ENCODE data around the gene TIMP1. TPM values are rescaled to one million over a fixed set of nuclear protein-coding genes. Genes with fewer than 3 reads are reported as not detected.

TIMP1 gene
- total RNA-seq, 1 donor from 2014 or later: 118 TPM

DNA sequence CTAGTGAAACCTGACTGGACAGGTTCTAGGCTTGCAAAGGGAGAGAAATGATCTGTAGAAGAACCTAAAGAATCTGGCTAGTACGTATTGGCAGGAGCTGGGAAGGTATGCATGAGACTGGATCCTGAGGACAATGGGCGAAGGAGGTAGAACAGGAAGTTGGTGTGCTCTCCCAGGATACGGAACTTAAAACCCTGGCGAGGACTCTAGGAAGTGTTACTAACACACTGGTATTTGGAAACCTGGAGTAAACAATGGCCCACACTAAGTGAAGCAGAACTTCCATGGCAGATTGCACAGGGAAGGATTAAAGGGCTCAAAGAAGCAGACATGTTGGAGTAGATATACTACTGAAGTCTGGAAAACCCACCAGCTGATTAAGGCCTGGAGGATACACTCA lies 28.3 kb downstream of the TIMP1 start:
- Histone ChIP-seq H3K4me3 (ENCODE audit: low read depth, low read length) (no peak overlapping the region), H3K27me3 (ENCODE audit: control insufficient read depth, insufficient read depth, low read length) (no peaks in the 10 kb centered on the region), H3K36me3 (ENCODE audit: control insufficient read depth, insufficient read depth, low read length) (no peaks in the 10 kb centered on the region)
- DNase-seq (ENCODE audit: low read depth): no peak
- TF ChIP-seq, protein P1, sequence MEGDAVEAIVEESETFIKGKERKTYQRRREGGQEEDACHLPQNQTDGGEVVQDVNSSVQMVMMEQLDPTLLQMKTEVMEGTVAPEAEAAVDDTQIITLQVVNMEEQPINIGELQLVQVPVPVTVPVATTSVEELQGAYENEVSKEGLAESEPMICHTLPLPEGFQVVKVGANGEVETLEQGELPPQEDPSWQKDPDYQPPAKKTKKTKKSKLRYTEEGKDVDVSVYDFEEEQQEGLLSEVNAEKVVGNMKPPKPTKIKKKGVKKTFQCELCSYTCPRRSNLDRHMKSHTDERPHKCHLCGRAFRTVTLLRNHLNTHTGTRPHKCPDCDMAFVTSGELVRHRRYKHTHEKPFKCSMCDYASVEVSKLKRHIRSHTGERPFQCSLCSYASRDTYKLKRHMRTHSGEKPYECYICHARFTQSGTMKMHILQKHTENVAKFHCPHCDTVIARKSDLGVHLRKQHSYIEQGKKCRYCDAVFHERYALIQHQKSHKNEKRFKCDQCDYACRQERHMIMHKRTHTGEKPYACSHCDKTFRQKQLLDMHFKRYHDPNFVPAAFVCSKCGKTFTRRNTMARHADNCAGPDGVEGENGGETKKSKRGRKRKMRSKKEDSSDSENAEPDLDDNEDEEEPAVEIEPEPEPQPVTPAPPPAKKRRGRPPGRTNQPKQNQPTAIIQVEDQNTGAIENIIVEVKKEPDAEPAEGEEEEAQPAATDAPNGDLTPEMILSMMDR (IDR thresholded peaks at IDR 0.05; ENCODE audit: insufficient read depth, low read length, poor library complexity, severe bottlenecking): no peak

DNA sequence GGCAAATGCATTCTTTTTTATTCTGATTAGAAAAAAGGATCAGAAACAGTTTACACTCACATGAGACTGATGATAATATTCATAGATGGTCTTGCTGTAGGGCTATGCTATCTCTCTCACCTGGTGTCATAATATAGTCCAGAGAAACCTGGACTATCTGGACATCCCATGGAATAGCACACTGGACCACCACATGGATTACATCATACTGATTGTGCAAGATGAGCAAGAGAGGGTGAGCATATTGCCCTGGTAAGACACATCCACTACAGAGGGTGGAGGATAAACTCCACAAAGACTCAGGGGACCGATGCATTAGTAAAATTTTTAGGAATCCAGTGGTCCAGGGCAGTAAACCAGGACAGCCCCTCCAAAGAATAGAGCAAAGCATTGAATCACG lies 29.3 kb downstream of the TIMP1 start:
- TF ChIP-seq, protein P1 (IDR thresholded peaks at IDR 0.05; ENCODE audit: insufficient read depth, low read length, poor library complexity, severe bottlenecking): no peak
- DNase-seq (ENCODE audit: low read depth): no peak

DNA sequence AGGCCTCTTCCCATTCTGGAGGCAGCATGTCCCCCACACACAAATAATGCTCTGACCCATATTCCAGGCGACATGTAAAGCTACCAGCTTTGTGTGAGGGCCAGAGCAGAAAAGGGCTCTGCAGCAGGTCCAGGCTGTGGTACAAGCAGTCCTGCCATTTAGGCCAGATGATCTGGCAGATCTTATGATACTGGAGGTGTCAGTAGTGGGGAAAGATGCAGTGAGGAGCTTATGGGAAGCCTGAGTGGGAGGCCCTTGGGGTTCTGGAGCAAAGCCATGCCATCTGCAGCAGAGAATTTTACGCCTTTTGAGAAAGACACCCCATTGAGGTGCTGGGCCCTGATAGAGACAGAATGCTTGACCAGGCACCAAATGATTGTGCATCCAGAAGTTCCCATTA lies 29.7 kb downstream of the TIMP1 start:
- TF ChIP-seq, protein P1 (IDR thresholded peaks at IDR 0.05; ENCODE audit: insufficient read depth, low read length, poor library complexity, severe bottlenecking): no peak
- H3K4me3 ChIP-seq (ENCODE audit: low read depth, low read length): no peak overlapping the region
- no peaks in the 10 kb centered on the region for H3K36me3 ChIP-seq (ENCODE audit: control insufficient read depth, insufficient read depth, low read length)
- no peak for DNase-seq (ENCODE audit: low read depth)
- no peaks in the 10 kb centered on the region for H3K27me3 ChIP-seq (ENCODE audit: control insufficient read depth, insufficient read depth, low read length)

More for the DNA sequence above, 29.3 kb downstream of the TIMP1 start:
- Histone ChIP-seq H3K36me3 (ENCODE audit: control insufficient read depth, insufficient read depth, low read length) (no peaks in the 10 kb centered on the region), H3K27me3 (ENCODE audit: control insufficient read depth, insufficient read depth, low read length) (no peaks in the 10 kb centered on the region), H3K4me3 (ENCODE audit: low read depth, low read length) (no peak overlapping the region)

DNA sequence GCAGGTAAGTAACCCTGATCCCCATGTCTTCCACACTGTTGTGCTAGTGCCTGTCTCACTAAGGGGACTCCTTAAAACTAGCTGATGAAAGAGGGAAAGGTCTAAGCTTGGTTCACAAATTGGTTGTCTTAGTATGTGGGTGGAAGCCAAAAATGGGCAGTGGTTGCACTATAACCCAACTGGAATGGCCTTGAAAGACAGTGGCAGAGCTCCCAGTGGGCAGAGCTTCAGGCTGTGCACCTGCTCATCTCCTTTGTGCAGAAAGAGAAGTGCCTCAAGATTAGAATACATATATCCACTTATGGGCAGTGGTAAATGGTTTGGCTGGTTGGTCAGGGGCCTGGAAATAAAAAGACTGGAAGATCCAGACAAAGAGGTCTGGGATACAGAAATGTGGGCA lies 30.2 kb downstream of the TIMP1 start:
- TF ChIP-seq, protein P1 (IDR thresholded peaks at IDR 0.05; ENCODE audit: insufficient read depth, low read length, poor library complexity, severe bottlenecking): no peak
- no peaks in the 10 kb centered on the region for H3K36me3 ChIP-seq (ENCODE audit: control insufficient read depth, insufficient read depth, low read length)

DNA sequence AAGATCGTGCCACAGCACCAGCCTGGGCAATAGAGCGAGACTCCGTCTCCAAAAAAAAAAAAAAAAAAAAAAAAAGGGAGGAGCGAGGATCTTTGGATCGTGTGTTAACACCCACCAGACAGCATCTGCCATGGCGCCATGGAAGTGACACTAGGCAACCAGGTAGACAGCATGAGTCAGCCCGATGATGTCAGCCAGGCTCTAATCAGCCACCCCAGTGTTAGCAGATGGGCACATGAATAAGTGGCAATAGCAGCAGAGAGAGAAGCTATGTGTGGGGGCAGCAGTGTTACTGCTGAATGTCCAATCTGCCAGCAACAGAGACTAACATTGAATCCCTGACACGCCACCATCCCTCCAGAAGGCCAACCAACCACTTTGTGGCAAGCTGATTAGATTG lies 30.8 kb downstream of the TIMP1 start:
- Histone ChIP-seq H3K27me3 (ENCODE audit: control insufficient read depth, insufficient read depth, low read length) (no peaks in the 10 kb centered on the region), H3K4me3 (ENCODE audit: low read depth, low read length) (no peak overlapping the region), H3K36me3 (ENCODE audit: control insufficient read depth, insufficient read depth, low read length) (no peaks in the 10 kb centered on the region)
- DNase-seq (ENCODE audit: low read depth): no peak
- TF ChIP-seq, protein P1 (IDR thresholded peaks at IDR 0.05; ENCODE audit: insufficient read depth, low read length, poor library complexity, severe bottlenecking): no peak

More for the DNA sequence above, 30.2 kb downstream of the TIMP1 start:
- Histone ChIP-seq H3K4me3 (ENCODE audit: low read depth, low read length) (no peak overlapping the region), H3K27me3 (ENCODE audit: control insufficient read depth, insufficient read depth, low read length) (no peaks in the 10 kb centered on the region)
- no peak for DNase-seq (ENCODE audit: low read depth)

DNA sequence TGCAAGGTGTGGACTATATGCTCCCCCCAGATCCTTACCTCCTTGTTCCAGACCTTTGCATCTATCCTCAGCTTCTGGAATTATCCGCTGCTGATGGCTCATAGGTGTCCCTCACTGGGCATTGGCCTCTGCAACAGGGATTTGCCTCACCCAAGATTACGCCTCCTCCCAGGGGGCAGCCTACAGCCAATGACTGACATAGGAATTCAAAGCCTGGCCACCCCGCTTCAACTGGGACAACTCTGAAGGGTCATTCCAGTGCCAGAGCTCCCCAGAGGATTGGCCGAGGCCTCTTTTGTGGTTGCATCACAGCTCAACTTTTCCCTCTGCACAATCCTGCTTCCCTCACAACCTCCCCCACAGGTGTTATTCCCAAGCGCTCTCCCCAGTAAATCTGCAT lies 32.4 kb downstream of the TIMP1 start:
- Histone ChIP-seq H3K4me3 (ENCODE audit: low read depth, low read length) (no peak overlapping the region), H3K27me3 (ENCODE audit: control insufficient read depth, insufficient read depth, low read length) (peaks cover 4% of the 10 kb centered on the region), H3K36me3 (ENCODE audit: control insufficient read depth, insufficient read depth, low read length) (no peaks in the 10 kb centered on the region)
- TF ChIP-seq, protein P1 (IDR thresholded peaks at IDR 0.05; ENCODE audit: insufficient read depth, low read length, poor library complexity, severe bottlenecking): no peak
- DNase-seq (ENCODE audit: low read depth): no peak

Data from kidney epithelial cell (primary cell).